ENCODE measurements around the gene RASSF7.
"Not testable (repeated sequence)": the region's sequence is repeated elsewhere in the genome, so short reads cannot be mapped to it uniquely, and the experiment has no call there.

The RASSF7 gene

GRCh38 chr11:565921-566509, 5.2 kb downstream of the RASSF7 start:
- FAIRE-seq (peak; percentile 81), DNase-seq (ENCODE audit: insufficient read length, low spot score) (no peak)

DNA sequence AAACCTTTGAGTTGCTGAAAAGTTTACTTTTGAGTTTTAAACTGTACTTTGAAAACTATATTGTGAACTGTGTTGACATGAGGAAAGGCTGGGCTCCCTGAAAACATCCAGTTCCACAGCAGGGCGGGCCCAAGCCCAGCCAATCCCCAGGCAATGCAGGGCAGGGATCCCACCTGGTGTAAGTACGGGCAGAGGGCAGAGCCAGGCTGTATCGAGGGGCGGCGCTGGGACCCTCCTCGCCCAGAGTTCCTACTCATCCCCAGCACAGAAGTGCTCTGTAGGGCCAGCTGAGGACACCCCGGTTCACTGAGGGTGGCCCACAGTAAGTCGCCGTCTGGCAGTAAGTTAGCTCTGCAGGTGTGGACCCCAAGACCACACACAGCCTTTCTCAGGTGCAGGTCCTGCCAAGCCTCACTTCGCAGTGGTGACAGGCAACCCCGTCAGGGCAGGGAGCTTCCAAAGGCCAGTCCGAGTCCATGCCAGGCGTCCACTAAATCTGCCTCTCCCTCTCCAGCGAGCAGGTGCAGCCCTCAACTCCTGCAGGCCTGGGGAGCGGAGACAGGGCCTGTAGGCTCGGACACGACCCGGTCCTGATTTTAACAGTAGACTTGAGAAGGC, 6.3 kb downstream of the RASSF7 start:
- FAIRE-seq (no peak), DNase-seq (ENCODE audit: insufficient read length, low spot score) (no peak)

- DNase-seq (ENCODE audit: insufficient read length, low spot score) (no peak), FAIRE-seq (peak; percentile 76)
Observed at GRCh38 chr11:567629-568292, 7.0 kb downstream of the RASSF7 start.

DNA sequence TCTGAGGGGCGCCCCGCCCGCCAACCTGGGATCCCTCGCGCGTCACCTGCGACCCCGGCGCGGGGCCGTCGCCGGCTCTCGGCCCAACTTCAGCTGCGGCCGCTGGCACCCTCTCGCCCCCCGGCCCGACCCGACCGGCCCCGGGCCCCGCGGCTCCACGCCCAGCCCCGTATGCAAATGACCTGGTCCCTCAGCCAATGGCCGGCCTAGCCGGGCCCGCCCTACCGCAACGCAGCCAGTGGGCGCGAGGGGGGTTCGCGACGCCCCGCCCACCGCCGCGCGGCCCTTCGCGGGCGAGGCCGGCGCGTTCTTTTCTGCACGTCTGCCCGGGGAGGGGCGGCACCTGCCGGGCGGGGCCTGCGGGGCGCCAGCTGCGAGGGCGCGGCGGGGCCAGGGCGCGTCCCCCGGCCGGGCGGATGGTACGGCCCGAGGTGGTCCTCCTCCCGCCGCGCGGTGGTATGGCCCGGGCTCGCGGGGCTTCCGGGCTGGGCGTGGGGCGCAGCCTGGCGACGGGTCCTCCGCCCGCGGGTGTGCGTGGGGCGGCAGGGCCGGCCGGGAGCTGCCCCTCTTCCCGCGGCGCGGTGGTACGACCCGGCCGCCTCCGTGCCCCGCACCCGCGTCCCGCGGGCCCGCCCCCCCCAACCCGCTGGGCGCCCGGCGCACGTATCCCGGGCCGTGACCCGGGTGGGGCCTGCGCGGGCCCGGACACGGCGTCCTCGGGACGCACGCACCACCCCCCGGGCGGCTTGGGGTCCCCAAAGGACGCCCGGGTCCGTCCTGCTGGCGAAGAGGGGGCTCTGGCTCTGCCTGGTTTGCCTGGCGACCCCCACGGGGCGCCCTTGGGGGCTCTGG, 7.8 kb downstream of the RASSF7 start:
- peak; percentile 99 for FAIRE-seq
- peak; percentile 95 for DNase-seq (ENCODE audit: insufficient read length, low spot score)

DNA sequence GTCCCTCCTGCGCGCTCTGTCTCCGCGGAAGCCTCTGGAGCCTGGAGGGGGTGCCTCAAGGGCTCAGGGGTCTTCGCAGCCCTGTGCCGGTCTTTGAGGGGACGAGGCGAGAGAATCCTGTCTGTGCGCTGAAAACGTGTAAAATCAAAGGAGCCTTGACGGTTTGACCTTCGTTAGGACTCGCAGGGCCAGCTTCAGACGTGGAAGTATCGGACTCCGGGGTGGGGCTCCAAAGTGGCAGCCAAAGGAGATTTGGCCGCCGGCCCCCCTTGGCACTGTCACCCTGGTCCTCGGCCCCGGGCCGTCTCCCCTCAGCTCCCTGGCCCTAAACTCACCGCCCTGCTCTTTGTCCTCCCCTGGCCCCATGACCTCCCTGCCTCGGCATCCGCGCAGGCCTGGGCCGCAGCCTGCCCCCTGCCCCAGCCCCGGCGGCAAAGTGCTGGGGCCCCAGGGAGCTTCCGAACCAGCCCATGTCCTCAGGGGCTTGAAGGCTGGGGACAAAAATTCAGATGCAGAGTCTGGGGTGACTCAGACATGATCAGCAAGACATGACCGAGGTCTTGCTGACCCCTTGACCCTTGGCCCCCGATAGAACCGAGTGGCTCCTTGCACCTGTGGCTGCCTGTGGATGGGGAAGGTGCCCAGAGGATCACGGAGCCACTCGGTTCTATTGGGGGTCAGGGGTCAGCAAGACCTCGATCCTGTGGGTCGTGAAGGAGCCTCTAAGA, 8.6 kb downstream of the RASSF7 start:
- no peak for DNase-seq (ENCODE audit: insufficient read length, low spot score)
- no peak for FAIRE-seq

DNA sequence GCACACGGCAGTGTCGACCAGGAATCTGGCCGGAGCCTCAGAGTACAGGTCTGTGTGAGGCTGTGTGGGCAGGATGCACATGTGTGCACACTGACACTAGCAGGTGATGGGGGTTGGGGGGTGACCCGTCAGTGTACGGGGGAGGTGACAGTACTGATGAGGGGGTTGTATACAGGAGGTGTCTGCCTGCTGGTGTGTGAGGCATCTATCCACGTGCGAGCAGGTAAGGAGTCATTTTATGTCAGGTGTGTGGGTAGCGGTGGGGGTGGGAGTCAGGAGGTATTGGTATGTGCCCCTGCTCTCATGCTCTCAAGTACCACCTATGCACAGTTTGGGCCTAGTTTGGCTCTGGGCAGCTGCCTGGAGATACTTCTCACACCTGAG, 11.0 kb downstream of the RASSF7 start:
- FAIRE-seq, result no peak

GRCh38 chr11:573146-573759, 12.5 kb downstream of the RASSF7 start:
- FAIRE-seq, result no peak
- DNase-seq (ENCODE audit: insufficient read length, low spot score), result no peak

More for the DNA sequence above, 11.0 kb downstream of the RASSF7 start:
- no peak for DNase-seq (ENCODE audit: insufficient read length, low spot score)

DNA sequence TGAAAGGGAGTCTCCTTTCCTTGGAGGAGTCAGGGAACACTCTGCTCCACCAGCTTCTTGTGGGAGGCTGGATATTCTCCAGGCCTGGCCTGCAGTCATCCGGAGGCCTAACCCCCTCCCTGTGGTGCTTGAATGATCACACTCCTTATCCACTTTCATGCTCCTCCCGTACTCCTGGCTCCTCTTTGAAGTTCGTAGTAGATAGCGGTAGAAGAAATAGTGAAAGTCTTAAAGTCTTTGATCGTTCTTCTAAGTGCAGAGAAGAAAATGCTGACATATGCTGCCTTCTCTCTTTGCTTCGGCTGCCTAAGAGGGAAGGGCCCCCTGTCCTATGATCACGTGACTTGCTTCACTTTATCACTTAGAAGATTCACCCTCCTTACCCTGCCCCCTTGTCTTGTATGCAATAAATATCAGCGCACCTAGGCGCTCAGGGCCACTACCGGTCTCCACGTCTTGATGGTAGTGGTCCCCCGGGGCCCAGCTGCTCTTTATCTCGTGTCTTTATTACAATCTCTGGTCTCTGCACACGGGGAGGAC, 13.3 kb downstream of the RASSF7 start:
- not testable (repeated sequence) for DNase-seq (ENCODE audit: insufficient read length, low spot score); FAIRE-seq

- FAIRE-seq (peak; percentile 9), DNase-seq (ENCODE audit: insufficient read length, low spot score) (no peak)
Observed at GRCh38 chr11:574632-575312, 14.0 kb downstream of the RASSF7 start.

DNA sequence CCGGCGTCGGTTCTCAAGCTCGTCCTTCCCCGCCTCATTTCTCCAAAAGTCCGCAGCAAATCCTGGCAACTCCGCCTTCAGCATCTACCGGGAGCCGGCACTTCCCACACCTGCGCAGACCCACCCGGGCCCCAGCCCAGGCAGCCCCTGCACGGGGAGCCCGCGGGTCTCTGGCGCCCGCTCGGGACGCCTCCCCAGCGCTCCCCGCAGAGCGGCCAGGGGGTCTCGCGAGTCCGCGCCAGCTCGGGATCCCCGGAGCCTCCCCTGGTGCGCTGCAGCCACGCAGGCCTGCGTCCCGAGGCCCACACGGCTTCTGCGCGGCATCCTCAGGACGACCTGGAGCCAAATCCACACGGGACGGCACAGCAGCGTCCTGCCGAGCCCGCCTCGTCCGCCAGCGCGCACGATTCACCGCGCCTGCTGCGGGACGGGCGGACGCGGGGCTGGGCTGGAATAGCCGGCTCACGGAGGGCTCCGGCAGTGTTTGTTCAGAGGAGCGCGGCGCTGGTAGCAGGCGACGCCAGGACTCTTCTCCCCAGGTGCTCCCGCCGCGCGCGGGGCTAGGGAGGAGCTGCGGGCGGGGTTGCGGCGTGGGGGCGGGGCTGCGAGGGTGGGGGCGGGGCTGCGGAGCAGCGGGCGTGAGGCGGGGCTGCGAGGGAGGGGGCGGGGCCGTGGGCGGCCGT, 14.7 kb downstream of the RASSF7 start:
- peak; percentile 65 for DNase-seq (ENCODE audit: insufficient read length, low spot score)
- FAIRE-seq, result no peak

DNA sequence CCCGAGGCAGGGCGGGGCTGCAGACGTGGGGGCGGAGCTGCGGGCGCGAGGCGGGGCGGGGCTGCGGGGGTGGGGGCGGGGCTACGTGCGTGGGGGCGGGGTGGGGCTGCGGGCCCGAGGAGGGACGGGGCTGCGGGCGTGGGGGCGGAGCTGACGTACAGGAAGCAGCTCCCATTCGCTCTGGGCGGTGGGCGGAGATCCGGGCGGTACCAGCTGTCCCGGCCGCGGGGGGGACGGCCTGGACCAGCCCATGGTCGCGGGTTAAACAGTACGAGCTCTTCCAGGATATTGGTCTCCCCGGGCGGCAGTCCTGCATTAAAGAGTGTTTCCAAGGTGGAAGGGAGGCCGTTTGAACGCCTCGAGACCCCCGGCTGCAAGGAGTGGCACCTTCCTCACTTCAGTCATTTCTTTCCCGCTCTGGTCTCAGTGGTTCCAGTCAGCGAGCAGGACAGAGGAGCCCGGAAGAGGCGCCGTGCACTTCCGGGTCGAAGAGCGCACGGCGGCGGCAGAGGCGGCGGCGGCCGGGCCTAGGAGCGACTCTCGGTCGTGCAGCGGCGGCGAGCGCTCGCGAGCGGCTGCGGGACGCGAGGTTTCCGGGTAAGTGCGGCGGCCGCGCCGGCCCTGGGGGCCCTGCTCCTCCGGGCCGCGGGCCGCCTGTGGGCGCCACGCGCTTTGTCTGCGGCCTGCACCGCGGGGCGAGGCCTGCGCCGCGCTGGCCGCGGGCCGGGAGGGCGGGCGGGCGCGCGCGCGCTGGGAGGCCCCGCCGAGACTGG, 15.4 kb downstream of the RASSF7 start, which contains the start of gene PHRF1:
PHRF1 (plus strand) TSS at position 475 of the 773 bp plus-strand sequence. CDS start 5,043 bp downstream, outside the sequence.
- FAIRE-seq, result peak; percentile 98
- DNase-seq (ENCODE audit: insufficient read length, low spot score), result peak; percentile 98

DNA sequence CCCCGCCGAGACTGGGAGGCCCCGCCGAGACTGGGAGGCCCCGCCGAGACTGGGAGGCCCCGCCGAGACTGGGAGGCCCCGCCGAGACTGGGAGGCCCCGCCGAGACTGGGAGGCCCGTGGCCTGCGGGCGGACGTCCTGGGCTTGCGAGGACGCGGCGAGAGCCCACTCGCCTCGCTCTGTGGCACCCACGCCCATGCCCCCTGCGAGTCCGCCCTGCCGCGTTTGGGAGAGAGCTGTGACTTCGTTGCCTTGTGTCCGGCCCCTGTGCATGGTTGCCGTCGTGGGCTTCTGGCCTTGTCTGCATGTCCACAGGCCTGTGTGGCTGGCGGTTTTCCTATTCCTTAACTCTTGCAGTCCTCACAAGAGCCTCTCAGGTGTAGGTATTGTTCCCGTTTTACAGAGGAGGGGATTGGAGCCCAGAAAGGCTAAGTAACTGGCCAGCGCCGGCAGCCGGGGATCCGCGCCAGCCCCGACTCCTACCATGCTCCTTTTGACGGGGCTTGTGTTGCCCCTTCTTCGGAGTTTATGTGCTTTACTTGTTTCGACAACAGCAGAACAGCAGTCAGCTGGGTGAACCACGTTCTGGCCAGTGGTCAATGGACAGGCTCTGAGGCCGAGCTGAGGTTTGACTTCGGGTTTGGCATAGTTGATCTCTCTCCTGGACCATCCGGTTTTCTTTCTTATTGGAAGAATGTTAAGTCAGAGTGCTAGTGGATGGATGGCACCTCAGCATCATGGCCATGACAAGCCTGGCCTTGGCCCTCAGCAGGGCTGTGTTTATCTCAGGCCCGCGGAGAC, 16.2 kb downstream of the RASSF7 start:
- DNase-seq (ENCODE audit: insufficient read length, low spot score) (no peak), FAIRE-seq (peak; percentile 63)

DNA sequence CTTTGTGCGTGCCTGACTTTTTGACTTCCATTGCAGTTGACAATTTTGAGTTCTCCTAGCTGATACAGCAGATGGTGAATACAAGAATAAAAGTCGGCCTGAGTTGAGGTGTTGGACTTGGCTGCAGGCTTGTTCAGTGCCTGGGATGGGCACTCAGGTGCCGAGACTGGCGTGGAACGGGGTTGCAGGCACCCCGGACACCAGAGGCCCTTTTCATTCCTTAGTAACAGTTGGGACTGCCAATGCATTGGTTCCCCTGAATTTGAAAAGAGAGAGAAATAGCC, 16.8 kb downstream of the RASSF7 start:
- FAIRE-seq, result no peak
- no peak for DNase-seq (ENCODE audit: insufficient read length, low spot score)

DNA sequence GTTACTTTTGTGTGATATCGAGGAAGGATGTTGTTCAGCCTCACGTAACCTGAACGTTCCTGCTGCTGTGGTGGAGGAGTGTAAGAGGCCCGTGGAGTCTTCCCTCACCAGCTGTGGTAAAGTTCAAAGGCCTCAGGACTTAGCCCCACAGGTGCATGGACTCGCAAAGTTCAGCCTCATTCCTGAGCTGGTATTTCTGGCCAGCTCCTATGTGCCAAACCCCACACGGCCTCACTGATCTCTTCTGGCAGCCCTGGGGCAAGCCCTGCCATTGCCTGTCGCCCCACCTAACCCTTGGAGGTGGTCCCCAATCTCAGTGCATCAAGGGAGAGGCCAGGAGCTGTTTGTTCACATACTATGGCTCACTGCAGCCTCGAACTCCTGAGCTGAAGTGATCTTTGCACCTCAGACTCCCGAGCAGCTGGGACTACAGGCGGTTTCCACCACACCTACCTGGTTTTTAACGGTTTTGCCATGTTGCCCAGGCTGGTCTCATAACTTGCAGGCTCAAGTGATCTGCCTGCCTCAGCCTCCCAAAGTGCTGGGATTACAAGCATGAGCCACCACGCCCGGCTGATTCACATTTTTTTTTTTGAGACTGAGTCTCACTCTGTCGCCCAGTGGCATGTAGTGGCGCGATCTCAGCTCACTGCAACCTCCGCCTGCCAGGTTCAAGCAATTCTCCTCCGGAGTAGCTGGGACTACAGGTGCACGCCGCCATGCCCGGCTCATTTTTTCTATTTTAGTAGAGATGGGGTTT, 17.7 kb downstream of the RASSF7 start:
- FAIRE-seq, result no peak
- DNase-seq (ENCODE audit: insufficient read length, low spot score), result no peak

- FAIRE-seq (no peak), DNase-seq (ENCODE audit: insufficient read length, low spot score) (no peak)
Observed at GRCh38 chr11:579830-580601, 19.2 kb downstream of the RASSF7 start.

GRCh38 chr11:581342-581741, 20.6 kb downstream of the RASSF7 start:
- FAIRE-seq (no peak), DNase-seq (ENCODE audit: insufficient read length, low spot score) (no peak)
